Upper lobe of right lung (tissue), 1 donor: ENCODE measurements around the gene ATP8B1. TPM values are rescaled to one million over a fixed set of nuclear protein-coding genes. Genes with fewer than 3 reads are reported as not detected.

ENCODE experiments used
- ATAC-seq: fragments of 200-7000 bp; cut with Tn5 transposase; one replicate; pipeline ENCODE4 v1.9.1; 2020; ENCODE audit warnings: mild to moderate bottlenecking, moderate library complexity
- DNase-seq: peaks from one replicate; pipeline ENCODE4 v3.0.0-alpha.2; 2020
- H3K27ac ChIP-seq: fragments of 200-600 bp; one replicate; pipeline ENCODE4 v1.8.0; 2022
- H3K27me3 ChIP-seq: fragments of 200-600 bp; one replicate; pipeline ENCODE4 v1.8.0; 2022; ENCODE audit warnings: mild to moderate bottlenecking
- H3K36me3 ChIP-seq: fragments of 200-600 bp; one replicate; pipeline ENCODE4 v1.8.0; 2022
- H3K4me1 ChIP-seq: fragments of 200-600 bp; one replicate; pipeline ENCODE4 v1.8.0; 2022
- H3K4me3 ChIP-seq: fragments of 200-600 bp; one replicate; pipeline ENCODE4 v1.8.0; 2022; ENCODE audit warnings: mild to moderate bottlenecking
- H3K9me3 ChIP-seq: fragments of 200-600 bp; one replicate; pipeline ENCODE4 v1.8.0; 2022
- CTCF ChIP-seq: fragments of 200-600 bp; IDR thresholded peaks from one replicate; pipeline ENCODE4 v1.8.0; 2022; ENCODE audit warnings: antibody characterized with exemption
- intact Hi-C: fragments of 100-400 bp; cut with DNase I; formaldehyde crosslinking; loops from one replicate; pipeline ENCODE4 v1.11.0; 2022
- total RNA-seq: library from RNA; stranded (reverse); fragmentation: NEBNext Ultra II Directional; extraction: Animal tissue kit (Norgen Biotek cat#: 25700); gene quantifications from one replicate; pipeline ENCODE4 v1.2.1, GENCODE V29; 2021
- donor health status: DM: no; HTN: yes; CAD: no; lungs with severe emphysema.

Gene ATP8B1
- total RNA-seq, 1 donor from 2014 or later, result 30.7 TPM

- no peaks in the 10 kb centered on the region for H3K9me3 ChIP-seq
- DNase-seq, result no peak
- ATAC-seq, result no peak
- H3K36me3 ChIP-seq, result no peaks in the 10 kb centered on the region
- H3K27me3 ChIP-seq, result no peaks in the 10 kb centered on the region
- no peak overlapping the region for H3K4me3 ChIP-seq
- TF ChIP-seq CTCF, result no peak
- peaks cover 32% of the 10 kb centered on the region for H3K4me1 ChIP-seq
- intact Hi-C loops, result no loop called here
- H3K27ac ChIP-seq, result no peak overlapping the region
Observed at GRCh38 chr18:57784801-57785114, 18.4 kb downstream of the ATP8B1 start.

GRCh38 chr18:57784034-57784800, 18.9 kb downstream of the ATP8B1 start:
- H3K9me3 ChIP-seq, result no peaks in the 10 kb centered on the region
- DNase-seq, result no peak
- H3K4me3 ChIP-seq, result no peak overlapping the region
- TF ChIP-seq CTCF, result no peak
- H3K36me3 ChIP-seq, result no peaks in the 10 kb centered on the region
- H3K27ac ChIP-seq, result peak overlapping the region; percentile 7
- peak; percentile 63 for ATAC-seq
- H3K27me3 ChIP-seq, result no peaks in the 10 kb centered on the region
- intact Hi-C loops, result no loop called here
- H3K4me1 ChIP-seq, result peaks cover 27% of the 10 kb centered on the region

GRCh38 chr18:57782049-57782448, 21.1 kb downstream of the ATP8B1 start:
- intact Hi-C loops, result no loop called here
- no peak for TF ChIP-seq CTCF
- H3K27ac ChIP-seq, result no peak overlapping the region
- ATAC-seq, result no peak
- H3K27me3 ChIP-seq, result no peaks in the 10 kb centered on the region
- no peaks in the 10 kb centered on the region for H3K36me3 ChIP-seq
- H3K4me1 ChIP-seq, result peaks cover 18% of the 10 kb centered on the region
- no peaks in the 10 kb centered on the region for H3K9me3 ChIP-seq
- no peak overlapping the region for H3K4me3 ChIP-seq
- no peak for DNase-seq

- peak overlapping the region; percentile 45 for H3K27ac ChIP-seq
- intact Hi-C loops, result no loop called here
- no peak overlapping the region for H3K4me3 ChIP-seq
- H3K36me3 ChIP-seq, result no peaks in the 10 kb centered on the region
- DNase-seq (no peak), ATAC-seq (peak; percentile 60)
- H3K9me3 ChIP-seq, result no peaks in the 10 kb centered on the region
- peaks cover 24% of the 10 kb centered on the region for H3K4me1 ChIP-seq
- TF ChIP-seq CTCF, result no peak
- H3K27me3 ChIP-seq, result no peaks in the 10 kb centered on the region
Observed at GRCh38 chr18:57780706-57781347, 22.3 kb downstream of the ATP8B1 start.

GRCh38 chr18:57780318-57780705, 22.8 kb downstream of the ATP8B1 start:
- H3K27me3 ChIP-seq, result no peaks in the 10 kb centered on the region
- H3K27ac ChIP-seq, result peak overlapping the region; percentile 45
- DNase-seq (no peak), ATAC-seq (no peak)
- no peak overlapping the region for H3K4me3 ChIP-seq
- intact Hi-C loops, result no loop called here
- no peaks in the 10 kb centered on the region for H3K36me3 ChIP-seq
- H3K4me1 ChIP-seq, result peaks cover 28% of the 10 kb centered on the region
- H3K9me3 ChIP-seq, result no peaks in the 10 kb centered on the region
- no peak for TF ChIP-seq CTCF
